Karpas-422 (cell line): ENCODE data around the gene CELF2. TPM values are rescaled to one million over a fixed set of nuclear protein-coding genes. Genes with fewer than 3 reads are reported as not detected.
A peak's percentile ranks its signal among the peaks of the same experiment; 100 is the strongest.

Experiments
- DNase-seq: peaks from one replicate; pipeline ENCODE4 v3.0.0-alpha.2; 2015
- H2AFZ ChIP-seq: fragments of 200-600 bp; sonication (generic); 2 replicates; pipeline ENCODE4 v1.6.1; 2014; ENCODE audit warnings: antibody characterized with exemption, low read length, mixed read lengths
- H3K27ac ChIP-seq: fragments of 200-600 bp; sonication (generic); 2 replicates; pipeline ENCODE4 v1.5.1; 2014; ENCODE audit warnings: mild to moderate bottlenecking, low read length, moderate library complexity
- H3K27me3 ChIP-seq: fragments of 200-600 bp; sonication (generic); 2 replicates; pipeline ENCODE4 v1.6.1; 2014; ENCODE audit warnings: low read length, mixed read lengths
- H3K36me3 ChIP-seq: fragments of 200-600 bp; sonication (generic); 2 replicates; pipeline ENCODE4 v1.6.1; 2014; ENCODE audit warnings: low read length, mixed read lengths; ENCODE audit not compliant: insufficient read depth
- H3K4me1 ChIP-seq: fragments of 200-600 bp; sonication (generic); 2 replicates; pipeline ENCODE4 v1.6.1; 2014; ENCODE audit warnings: mild to moderate bottlenecking, low read length, mixed read lengths
- H3K4me2 ChIP-seq: fragments of 200-600 bp; sonication (generic); 2 replicates; pipeline ENCODE4 v1.6.1; 2014; ENCODE audit warnings: low read length, low read depth, mild to moderate bottlenecking; ENCODE audit not compliant: poor library complexity, severe bottlenecking
- H3K4me3 ChIP-seq: fragments of 200-600 bp; sonication (generic); 2 replicates; pipeline ENCODE4 v1.5.1; 2014; ENCODE audit warnings: mild to moderate bottlenecking, antibody characterized with exemption, low read length, mixed read lengths
- H3K79me2 ChIP-seq: fragments of 200-600 bp; sonication (generic); 2 replicates; pipeline ENCODE4 v1.6.1; 2014; ENCODE audit warnings: mild to moderate bottlenecking, low read length, mixed read lengths
- H3K9ac ChIP-seq: fragments of 200-600 bp; sonication (generic); 2 replicates; pipeline ENCODE4 v1.6.0; 2014; ENCODE audit warnings: low read length
- H3K9me2 ChIP-seq: fragments of 200-600 bp; sonication (generic), shearing (Covaris generic); replicated peaks from 2 replicates; pipeline ENCODE4 v1.6.0; 2014; ENCODE audit warnings: mild to moderate bottlenecking, low read length, moderate library complexity; ENCODE audit not compliant: insufficient read depth
- H3K9me3 ChIP-seq: fragments of 300-700, 200-600 bp; sonication (generic); 2 replicates; pipeline ENCODE4 v1.6.1; 2014; ENCODE audit warnings: low read length, mixed read lengths
- H4K20me1 ChIP-seq: fragments of 200-600 bp; sonication (generic); 2 replicates; pipeline ENCODE4 v1.6.1; 2014; ENCODE audit warnings: mild to moderate bottlenecking, antibody characterized with exemption, low read length, low read depth; ENCODE audit not compliant: insufficient read depth
- total RNA-seq: library from RNA; depleted of rRNA; stranded (reverse); fragments of >200 nt; shearing (Covaris generic); gene quantifications from 2 replicates; pipeline ENCODE4 v1.2.3, GENCODE V29; 2014; ENCODE audit warnings: low replicate concordance

The CELF2 gene
- total RNA-seq, 1 experiment from 2014 or later: 2.3 TPM

GRCh38 chr10:11161096-11161495 lies 143.4 kb downstream of the CELF2 start:
- DNase-seq: no peak
- Histone ChIP-seq H3K27ac (no peak overlapping the region), H3K9me2 (no peaks in the 10 kb centered on the region), H3K36me3 (no peaks in the 10 kb centered on the region), H3K27me3 (no peaks in the 10 kb centered on the region), H3K4me2 (no peak overlapping the region), H2AFZ (no peak overlapping the region), H4K20me1 (no peaks in the 10 kb centered on the region), H3K4me3 (no peak overlapping the region), H3K9me3 (no peaks in the 10 kb centered on the region), H3K9ac (no peak overlapping the region), H3K79me2 (no peaks in the 10 kb centered on the region), H3K4me1 (peaks cover 33% of the 10 kb centered on the region)

- Histone ChIP-seq H3K9ac (no peak overlapping the region), H3K4me1 (peaks cover 33% of the 10 kb centered on the region), H3K27ac (no peak overlapping the region), H3K9me3 (no peaks in the 10 kb centered on the region), H3K4me3 (no peak overlapping the region), H3K9me2 (no peaks in the 10 kb centered on the region), H3K79me2 (no peaks in the 10 kb centered on the region), H3K27me3 (no peaks in the 10 kb centered on the region), H4K20me1 (no peaks in the 10 kb centered on the region), H3K36me3 (no peaks in the 10 kb centered on the region), H2AFZ (no peak overlapping the region), H3K4me2 (no peak overlapping the region)
- DNase-seq: no peak
These were observed 144.2 kb downstream of the CELF2 start for GRCh38 chr10:11161910-11162309.

GRCh38 chr10:11162828-11163599 lies 145.3 kb downstream of the CELF2 start:
- Histone ChIP-seq H3K4me1 (peaks cover 33% of the 10 kb centered on the region), H3K9me3 (no peaks in the 10 kb centered on the region), H3K9ac (no peak overlapping the region; the same call in 1 of the 2 replicates), H3K36me3 (no peaks in the 10 kb centered on the region), H4K20me1 (no peaks in the 10 kb centered on the region), H3K79me2 (no peaks in the 10 kb centered on the region), H3K27ac (no peak overlapping the region), H3K9me2 (no peaks in the 10 kb centered on the region), H3K27me3 (0 out of 2 replicates have a peak, but pooled peaks cover 4% of the 10 kb centered on the region), H3K4me3 (peak overlapping the region; percentile 57; the same call in 1 of the 2 replicates), H3K4me2 (peak overlapping the region; percentile 67), H2AFZ (no peak overlapping the region)
- DNase-seq: peak; percentile 75

GRCh38 chr10:11163780-11164550 lies 146.3 kb downstream of the CELF2 start:
- no peak for DNase-seq
- Histone ChIP-seq H3K79me2 (no peaks in the 10 kb centered on the region), H2AFZ (0 out of 2 replicates have a peak overlapping the region, but pooled peaks have one; percentile 45)

DNA sequence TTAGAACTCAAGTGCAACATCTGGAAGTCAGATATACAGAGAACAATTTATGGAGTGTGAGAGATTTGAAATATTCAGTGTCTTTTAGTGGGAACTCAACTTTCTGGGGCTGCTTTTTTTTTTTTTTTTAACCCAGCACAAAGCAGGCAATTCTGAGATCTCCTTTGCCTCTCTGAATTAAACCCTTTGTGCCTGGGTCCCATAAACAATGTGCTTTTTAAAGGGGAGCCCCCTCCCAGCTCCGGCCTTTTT lies 146.8 kb downstream of the CELF2 start:
- no peaks in the 10 kb centered on the region for H3K79me2 ChIP-seq
- H3K27ac ChIP-seq: no peak overlapping the region

More at GRCh38 chr10:11163780-11164550, 146.3 kb downstream of the CELF2 start:
- Histone ChIP-seq H4K20me1 (no peaks in the 10 kb centered on the region), H3K9me3 (no peaks in the 10 kb centered on the region), H3K36me3 (no peaks in the 10 kb centered on the region), H3K9me2 (no peaks in the 10 kb centered on the region), H3K9ac (peak overlapping the region; percentile 33; the same call in 1 of the 2 replicates), H3K4me3 (peak overlapping the region; percentile 57; the same call in 1 of the 2 replicates), H3K27ac (no peak overlapping the region), H3K4me1 (peaks cover 33% of the 10 kb centered on the region), H3K27me3 (0 out of 2 replicates have a peak, but pooled peaks cover 4% of the 10 kb centered on the region), H3K4me2 (peak overlapping the region; percentile 67)

DNA sequence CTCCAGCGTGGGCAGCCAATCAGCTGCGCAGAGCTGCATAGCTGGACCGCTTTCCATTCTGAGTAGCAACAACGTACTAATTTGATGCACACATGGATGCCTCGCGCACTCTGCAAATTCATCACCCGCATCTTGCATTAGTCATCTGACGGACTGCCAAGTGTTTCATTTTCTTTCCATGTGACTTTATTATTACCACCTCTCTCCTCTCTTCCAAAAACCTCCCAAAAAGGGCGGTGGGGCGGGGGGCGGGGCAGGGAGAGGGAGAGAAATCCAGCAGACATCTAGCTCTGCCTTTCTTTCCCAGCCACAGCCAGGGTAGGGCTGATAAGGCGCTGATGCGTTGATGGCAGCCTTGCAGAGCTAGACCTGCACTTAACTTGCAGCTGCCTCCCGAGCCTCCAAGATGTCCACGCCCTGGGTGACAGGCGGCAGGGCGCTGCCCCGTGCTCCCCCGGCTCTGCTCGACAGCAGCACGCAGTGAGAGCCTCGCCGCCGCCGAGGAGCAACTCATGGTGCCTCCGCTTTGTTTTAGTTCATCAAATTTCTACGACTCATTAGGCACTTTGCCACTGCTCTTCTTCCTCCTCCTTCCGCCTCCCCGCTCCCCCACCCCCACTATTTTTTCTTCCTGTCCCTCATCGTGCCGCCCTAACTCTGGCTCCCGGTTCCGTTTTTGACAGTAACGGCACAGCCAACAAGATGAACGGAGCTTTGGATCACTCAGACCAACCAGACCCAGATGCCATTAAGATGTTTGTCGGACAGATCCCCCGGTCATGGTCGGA lies 147.3 kb downstream of the CELF2 start:
- H2AFZ ChIP-seq: peak overlapping the region; percentile 58; the same call in 1 of the 2 replicates
- no peaks in the 10 kb centered on the region for H3K36me3 ChIP-seq
- peak overlapping the region; percentile 57; the same call in 1 of the 2 replicates for H3K4me3 ChIP-seq
- H3K79me2 ChIP-seq: no peaks in the 10 kb centered on the region
- no peak overlapping the region for H3K27ac ChIP-seq
- peak overlapping the region; percentile 67 for H3K4me2 ChIP-seq
- no peaks in the 10 kb centered on the region for H3K9me3 ChIP-seq
- H4K20me1 ChIP-seq: no peaks in the 10 kb centered on the region
- H3K9ac ChIP-seq: peak overlapping the region; percentile 38; the same call in 1 of the 2 replicates
- 0 out of 2 replicates have a peak, but pooled peaks cover 4% of the 10 kb centered on the region for H3K27me3 ChIP-seq
- H3K4me1 ChIP-seq: peaks cover 33% of the 10 kb centered on the region
- peak; percentile 61 for DNase-seq
- H3K9me2 ChIP-seq: no peaks in the 10 kb centered on the region

More for the DNA sequence above, 146.8 kb downstream of the CELF2 start:
- peak overlapping the region; percentile 67 for H3K4me2 ChIP-seq
- H3K9ac ChIP-seq: 0 out of 2 replicates have a peak overlapping the region, but pooled peaks have one; percentile 33
- H3K9me2 ChIP-seq: no peaks in the 10 kb centered on the region
- peaks cover 33% of the 10 kb centered on the region for H3K4me1 ChIP-seq
- no peak for DNase-seq
- H3K4me3 ChIP-seq: peak overlapping the region; percentile 57; the same call in 1 of the 2 replicates
- H3K27me3 ChIP-seq: 0 out of 2 replicates have a peak, but pooled peaks cover 4% of the 10 kb centered on the region
- no peaks in the 10 kb centered on the region for H3K9me3 ChIP-seq
- H2AFZ ChIP-seq: no peak overlapping the region
- no peaks in the 10 kb centered on the region for H3K36me3 ChIP-seq
- no peaks in the 10 kb centered on the region for H4K20me1 ChIP-seq

- Histone ChIP-seq H3K4me1 (peaks cover 33% of the 10 kb centered on the region), H3K9me2 (no peaks in the 10 kb centered on the region), H3K9me3 (no peaks in the 10 kb centered on the region), H3K79me2 (no peaks in the 10 kb centered on the region), H4K20me1 (no peaks in the 10 kb centered on the region), H3K27ac (no peak overlapping the region), H3K36me3 (no peaks in the 10 kb centered on the region), H3K4me2 (peak overlapping the region; percentile 67), H3K9ac (peak overlapping the region; percentile 38; the same call in 1 of the 2 replicates), H3K27me3 (0 out of 2 replicates have a peak, but pooled peaks cover 4% of the 10 kb centered on the region), H3K4me3 (peak overlapping the region; percentile 57; the same call in 1 of the 2 replicates), H2AFZ (peak overlapping the region; percentile 58; the same call in 1 of the 2 replicates)
- DNase-seq: peak; percentile 65
These were observed 148.2 kb downstream of the CELF2 start for GRCh38 chr10:11165591-11166543.
